K562 (cell line): Measurements from ENCODE around the gene GALNT5. TPM values are rescaled to one million over a fixed set of nuclear protein-coding genes. Genes with fewer than 3 reads are reported as not detected.

ENCODE experiments used
- ATAC-seq: fragments of 200-7000 bp; cut with Tn5 transposase; 3 replicates; pipeline ENCODE4 v1.9.1; 2020; ENCODE audit warnings: moderate library complexity
- BruUV-seq: library from RNA; stranded (reverse); fragments of 400-500 nt; replicated peaks from 2 replicates; lab custom pipeline; 2021; lab: Mats Ljungman, UMichigan
- CTCF ChIA-PET: fragments of 300-600 bp; formaldehyde crosslinking; extraction: SDS; loops from one replicate; lab custom pipeline; 2021; ENCODE audit warnings: low intra/inter-chr PET ratio; lab: Yijun Ruan, JAX
- POLR2A ChIA-PET: fragments of 300-600, 350-650 bp; sonication (Branson Sonifier 250); formaldehyde crosslinking; extraction: SDS; loops from one replicate; lab custom pipeline; 2021; ENCODE audit warnings: antibody characterized with exemption, inconsistent platforms; lab: Yijun Ruan, JAX
- DNase-seq, 4 experiments: peaks; one replicate each; pipeline versions ENCODE4 v3.0.0 to v3.0.0-alpha.2; 2011 to 2018; ENCODE audit warnings: low spot score in 3 of 4, mixed read lengths in 3 of 4; ENCODE audit errors: extremely low read depth in 1 of 4
- FAIRE-seq: peaks from 2 replicates; lab custom pipeline; 2011; peaks lifted over from hg19 to GRCh38; lab: Jason Lieb, UNC
- H2AFZ ChIP-seq: 2 replicates; pipeline ENCODE4 v1.6.0; 2011; ENCODE audit warnings: low read depth, low read length, control low read depth, inconsistent platforms
- H3K27ac ChIP-seq: fragments of 200-600 bp; 3 replicates; pipeline ENCODE4 v1.8.0; 2011; ENCODE audit warnings: low read depth, mild to moderate bottlenecking, control low read depth, inconsistent platforms, low read length, moderate library complexity, mixed read lengths; ENCODE audit errors: extremely low read depth
- H3K27me3 ChIP-seq, 2 experiments: fragments of 300-600 bp in 1 of 2; 2 replicates in 1 of 2; 3 replicates in 1 of 2; pipeline versions ENCODE4 v1.6.0 to v1.8.0; 2011; ENCODE audit warnings: inconsistent platforms in 2 of 2, low read length in 2 of 2, mild to moderate bottlenecking in 1 of 2, mixed read lengths in 1 of 2, moderate library complexity in 1 of 2; ENCODE audit not compliant: control insufficient read depth in 2 of 2, insufficient read depth in 2 of 2
- H3K36me3 ChIP-seq: fragments of 300-600 bp; 3 replicates; pipeline ENCODE4 v1.8.0; 2011; ENCODE audit warnings: mild to moderate bottlenecking, low read length, inconsistent platforms; ENCODE audit not compliant: control insufficient read depth, insufficient read depth
- H3K4me1 ChIP-seq, 2 experiments: fragments of 200-600 bp in 1 of 2; replicated peaks in 1 of 2; 2 replicates in 1 of 2; 3 replicates in 1 of 2; pipeline versions ENCODE4 v1.5.1 to v1.8.0; 2011; ENCODE audit warnings: inconsistent platforms in 2 of 2, low read length in 2 of 2, mild to moderate bottlenecking in 1 of 2, mixed read lengths in 1 of 2, moderate library complexity in 1 of 2; ENCODE audit not compliant: control insufficient read depth in 2 of 2, insufficient read depth in 2 of 2
- H3K4me2 ChIP-seq: 2 replicates; pipeline ENCODE4 v1.6.1; 2011; ENCODE audit warnings: low read length, control low read depth, inconsistent platforms, mixed read lengths; ENCODE audit not compliant: insufficient read depth
- H3K4me3 ChIP-seq: fragments of 200-600 bp; sonication (generic), shearing (Covaris generic); 2 replicates; pipeline ENCODE4 v1.5.1; 2016; ENCODE audit warnings: control low read depth, inconsistent platforms
- H3K79me2 ChIP-seq: fragments of 200-600 bp; 3 replicates; pipeline ENCODE4 v1.8.0; 2011; ENCODE audit warnings: low read length, inconsistent platforms; ENCODE audit not compliant: control insufficient read depth, insufficient read depth
- H3K9ac ChIP-seq, 2 experiments: 2 replicates each; pipeline versions ENCODE4 v1.6.0 to v1.6.1; 2011; ENCODE audit warnings: low read depth in 2 of 2, low read length in 2 of 2, control low read depth in 1 of 2, inconsistent platforms in 1 of 2, mild to moderate bottlenecking in 1 of 2, mixed read lengths in 1 of 2; ENCODE audit not compliant: insufficient read depth in 1 of 2
- H3K9me1 ChIP-seq: one replicate; pipeline ENCODE4 v1.6.0; 2011; ENCODE audit warnings: inconsistent platforms, mild to moderate bottlenecking, low read length, moderate library complexity; ENCODE audit not compliant: control insufficient read depth, insufficient read depth
- H3K9me3 ChIP-seq: replicated peaks from 2 replicates; pipeline ENCODE4 v1.5.1; 2011; ENCODE audit warnings: low read depth, low read length, inconsistent platforms; ENCODE audit not compliant: control insufficient read depth, insufficient read depth
- H4K20me1 ChIP-seq: replicated peaks from 2 replicates; pipeline ENCODE4 v1.6.1; 2011; ENCODE audit warnings: low read length, inconsistent platforms, mixed read lengths; ENCODE audit not compliant: control insufficient read depth, insufficient read depth
- ARID3B ChIP-seq: fragments of 250-450 bp; sonication (Bioruptor Pico); IDR thresholded peaks from 2 replicates; pipeline ENCODE4 v1.4.0; 2020; ENCODE audit warnings: borderline replicate concordance
- CHAMP1 ChIP-seq: fragments of 450-650 bp; IDR thresholded peaks from 2 replicates; pipeline ENCODE4 v1.6.1; 2016; ENCODE audit warnings: mild to moderate bottlenecking
- ETS2 ChIP-seq: IDR thresholded peaks from 2 replicates; pipeline ENCODE4 v1.6.1; 2016; ENCODE audit warnings: borderline replicate concordance, missing genetic modification characterization, mild to moderate bottlenecking, moderate library complexity, missing compliant biosample characterization; ENCODE audit not compliant: poor library complexity, severe bottlenecking
- KDM4B ChIP-seq, 2 experiments: fragments of 450-650 bp in 1 of 2; sonication (generic) in 1 of 2; IDR thresholded peaks; 2 replicates each; pipeline ENCODE4 v1.6.1; 2016 to 2017; ENCODE audit warnings: borderline replicate concordance in 2 of 2, antibody characterized with exemption in 1 of 2, low read depth in 1 of 2, mild to moderate bottlenecking in 1 of 2
- MCM2 ChIP-seq: fragments of 450-650 bp; IDR thresholded peaks from 2 replicates; pipeline ENCODE4 v1.6.1; 2017; ENCODE audit warnings: low read depth, mild to moderate bottlenecking
- MEF2A ChIP-seq: IDR thresholded peaks from 2 replicates; pipeline ENCODE4 v1.6.1; 2011; ENCODE audit warnings: low read depth, mild to moderate bottlenecking, low read length, moderate library complexity; ENCODE audit not compliant: control insufficient read depth
- MYC ChIP-seq, 2 experiments: fragments of 250-450 bp in 1 of 2; sonication (Bioruptor Pico) in 1 of 2; IDR thresholded peaks; 2 replicates each; pipeline versions ENCODE4 v1.5.1 to v1.6.1; 2012 to 2021; ENCODE audit warnings: low read depth in 2 of 2, borderline replicate concordance in 1 of 2, improper control_type of control experiment in 1 of 2, low read length in 1 of 2, mild to moderate bottlenecking in 1 of 2, moderate library complexity in 1 of 2
- NKRF ChIP-seq: fragments of 450-650 bp; IDR thresholded peaks from 2 replicates; pipeline ENCODE4 v1.6.1; 2016; ENCODE audit warnings: borderline replicate concordance
- PCBP2 ChIP-seq: fragments of 200-400 bp; formaldehyde crosslinking; IDR thresholded peaks from 2 replicates; pipeline ENCODE4 v1.6.1; 2018; ENCODE audit warnings: low read length, low read depth, mild to moderate bottlenecking, moderate library complexity; ENCODE audit not compliant: poor library complexity, severe bottlenecking
- PHF21A ChIP-seq: fragments of 450-650 bp; IDR thresholded peaks from 2 replicates; pipeline ENCODE4 v1.6.1; 2017; ENCODE audit warnings: low read depth, borderline replicate concordance
- POLR2A ChIP-seq: fragments of 450-650 bp; conservative IDR thresholded peaks from 2 replicates; pipeline ENCODE4 v1.6.1; 2016
- POLR3A ChIP-seq: IDR thresholded peaks from 2 replicates; pipeline ENCODE4 v1.6.1; 2011; ENCODE audit warnings: borderline replicate concordance, mild to moderate bottlenecking, moderate library complexity; ENCODE audit not compliant: insufficient read length, insufficient read depth; ENCODE audit errors: extremely low read depth
- RNF2 ChIP-seq: sonication (generic); IDR thresholded peaks from 2 replicates; pipeline ENCODE4 v1.6.1; 2016
- SMAD3 ChIP-seq: fragments of 450-650 bp; formaldehyde crosslinking; conservative IDR thresholded peaks from 2 replicates; pipeline ENCODE4 v1.4.0; 2020; ENCODE audit warnings: mild to moderate bottlenecking
- SPI1 ChIP-seq: IDR thresholded peaks from 2 replicates; pipeline ENCODE4 v1.6.1; 2011; ENCODE audit warnings: low read depth, low read length, control low read depth, borderline replicate concordance
- STAG1 ChIP-seq: sonication (generic); formaldehyde crosslinking; IDR thresholded peaks from 2 replicates; pipeline ENCODE4 v1.5.0; 2020; ENCODE audit warnings: missing genetic modification reagents, borderline replicate concordance
- ZNF316 ChIP-seq: fragments of 450-650 bp; IDR thresholded peaks from 2 replicates; pipeline ENCODE4 v1.6.1; 2016
- ZNF79 ChIP-seq: fragments of 250-450 bp; sonication (Bioruptor Pico); IDR thresholded peaks from 2 replicates; pipeline ENCODE4 v1.4.0; 2020; ENCODE audit warnings: low read depth, mild to moderate bottlenecking, moderate library complexity
- WGBS: fragments of 100-300 bp; shearing (Covaris generic); methylation state at CpG from one replicate; pipeline ENCODE4 v1.1.6; 2016; ENCODE audit warnings: low coverage, mixed read lengths; ENCODE audit not compliant: insufficient coverage; ENCODE audit errors: missing lambda C conversion rate; 5-methylcytosine and 5-hydroxymethylcytosine counted together
- in situ Hi-C: fragments of 300-500 bp; cut with MboI; formaldehyde crosslinking; loops from 4 replicates; pipeline ENCODE4 v1.15.0; 2018; ENCODE audit warnings: inconsistent platforms, mixed read lengths
- intact Hi-C: fragments of 100-400 bp; cut with micrococcal nuclease; formaldehyde crosslinking; loops from 2 replicates; pipeline ENCODE4 v1.14.2; 2022
- polyA plus RNA-seq, 8 experiments: library from polyadenylated mRNA; depleted of rRNA in 4 of 8; stranded (reverse) in 5 of 8; unstranded in 3 of 8; fragments of >200 nt; fragmentation: Nextera tagmentation in 2 of 8; fragmentation: Illumina TruSeq in 1 of 8; extraction: Ambion mirVana in 2 of 8; extraction: Trizol in 1 of 8; gene quantifications; 2 replicates each; pipeline versions ENCODE4 v1.2.1 to v1.2.3, GENCODE V29; 2011 to 2014; ENCODE audit warnings: inconsistent platforms in 1 of 8, missing spikeins in 1 of 8
- total RNA-seq, 7 experiments: library from RNA; depleted of rRNA in 6 of 7; stranded (reverse); fragments of >200 nt in 6 of 7; fragmentation: Illumina TruSeq in 2 of 7; extraction: Trizol in 2 of 7; gene quantifications; 2 replicates each; pipeline versions ENCODE4 v1.2.1 to v1.2.3, GENCODE V29; 2011 to 2021; ENCODE audit warnings: low replicate concordance in 1 of 7

Gene GALNT5
- total and polyA plus RNA-seq, 9 of the 15 experiments (the other 6 are each of a cell fraction or from before 2014, with no cell fraction given), result 21.6 to 73.0 (median 54.7) TPM

GRCh38 chr2:157250836-157251235 is 6.7 kb upstream of the GALNT5 start:
- Histone ChIP-seq H2AFZ (peak overlapping the region; percentile 51; the same call in 1 of the 2 replicates), H3K4me3 (no peak overlapping the region), H3K79me2 (peaks cover 4% of the 10 kb centered on the region; the same call in 2 of the 3 replicates), H3K9me1 (no peaks in the 10 kb centered on the region), H3K4me2 (no peak overlapping the region)
- ATAC-seq, result no peak
- POLR2A ChIA-PET, result interaction anchor here (1.0 kb wide), 1 partner anchor 10 kb away, joined by 5 read pairs; no protein-coding TSS in a partner anchor
- intact Hi-C loops, result no loop called here
- 31% methylated on average over 4 of the region's 4 CpGs for WGBS
- in situ Hi-C loops, result no loop called here
- no TSS peak for BruUV-seq
- TF ChIP-seq NKRF (no peak), ETS2 (tag) (no peak), ZNF316 (no peak), MYC (IDR thresholded peaks at IDR 0.05; ENCODE audit: low read depth, low read length) (no peak), MYC (CRISPR knock-in tag; IDR thresholded peaks at IDR 0.05; ENCODE audit: borderline replicate concordance, low read depth) (no peak), RNF2 (no peak), MCM2 (no peak), POLR2A (no peak), PHF21A (no peak), ZNF79 (CRISPR knock-in tag) (no peak), POLR3A (no peak), STAG1 (CRISPR knock-in tag) (no peak), MEF2A (no peak), SMAD3 (CRISPR knock-in tag) (no peak), KDM4B (IDR thresholded peaks at IDR 0.05; ENCODE audit: borderline replicate concordance in 2 of 2, low read depth in 1 of 2) (no peak), CHAMP1 (no peak), SPI1 (no peak), ARID3B (CRISPR knock-in tag) (no peak), PCBP2 (no peak)
- TF ChIP-seq, all 486 proteins: peak for 0
- no peaks in the 10 kb centered on the region for H3K9me3 ChIP-seq
- no peaks in the 10 kb centered on the region for H3K27me3 ChIP-seq
- H4K20me1 ChIP-seq, result no peaks in the 10 kb centered on the region
- peaks cover 0 to 10% of the 10 kb centered on the region in 2 experiments; a peak in 3 of 5 replicates for H3K4me1 ChIP-seq
- no peak overlapping the region for H3K27ac ChIP-seq
- no peaks in the 10 kb centered on the region for H3K36me3 ChIP-seq
- no peak overlapping the region for H3K9ac ChIP-seq
- CTCF ChIA-PET, result no interaction called here
- DNase-seq, result no peak
- no peak for FAIRE-seq
